SK-MEL-5 (cell line): ENCODE measurements around the gene DUSP3. TPM values are rescaled to one million over a fixed set of nuclear protein-coding genes. Genes with fewer than 3 reads are reported as not detected.
A peak's percentile ranks its signal among the peaks of the same experiment; 100 is the strongest.

Source experiments
- DNase-seq: peaks from one replicate; pipeline ENCODE4 v3.0.0-alpha.2; 2016; ENCODE audit warnings: low read depth, low spot score
- in situ Hi-C: cut with HindIII; loops from 2 replicates; pipeline ENCODE4 v1.10.0; 2016; ENCODE audit warnings: low sequenced_read_pairs, high pct_unique_total_duplicates, low pct_unique_long_range_greater_than_20kb
- total RNA-seq: library from RNA; depleted of rRNA; stranded (reverse); fragments of >200 nt; shearing (Covaris generic); gene quantifications from 2 replicates; pipeline ENCODE4 v1.2.3, GENCODE V29; 2014

The DUSP3 gene
- total RNA-seq, 1 experiment from 2014 or later = 151 TPM

DNA sequence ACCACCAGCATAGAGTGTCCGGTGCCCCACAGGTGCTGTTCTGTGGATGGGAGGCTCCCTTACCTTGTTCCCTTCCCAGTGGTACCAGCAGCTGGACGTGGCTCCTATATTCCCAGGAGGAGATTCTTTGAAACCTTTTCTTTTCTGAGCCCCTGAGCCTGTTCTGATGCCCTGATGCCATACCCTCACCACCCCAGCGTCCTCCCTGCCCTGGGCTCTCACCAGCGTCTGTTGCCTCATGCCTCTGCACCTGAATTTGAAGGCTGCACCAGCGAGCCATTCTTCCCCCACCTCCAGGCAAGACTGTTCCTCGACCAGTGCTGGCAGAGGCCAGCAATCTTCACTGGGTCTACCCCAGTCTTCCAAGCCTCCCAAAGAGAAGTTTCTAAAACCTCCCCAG is 20.7 kb downstream of the DUSP3 start:
- in situ Hi-C loops = loop anchor here (10.0 kb wide), 1 partner anchor 53 kb away; no protein-coding TSS in a partner anchor
- DNase-seq = no peak

DNA sequence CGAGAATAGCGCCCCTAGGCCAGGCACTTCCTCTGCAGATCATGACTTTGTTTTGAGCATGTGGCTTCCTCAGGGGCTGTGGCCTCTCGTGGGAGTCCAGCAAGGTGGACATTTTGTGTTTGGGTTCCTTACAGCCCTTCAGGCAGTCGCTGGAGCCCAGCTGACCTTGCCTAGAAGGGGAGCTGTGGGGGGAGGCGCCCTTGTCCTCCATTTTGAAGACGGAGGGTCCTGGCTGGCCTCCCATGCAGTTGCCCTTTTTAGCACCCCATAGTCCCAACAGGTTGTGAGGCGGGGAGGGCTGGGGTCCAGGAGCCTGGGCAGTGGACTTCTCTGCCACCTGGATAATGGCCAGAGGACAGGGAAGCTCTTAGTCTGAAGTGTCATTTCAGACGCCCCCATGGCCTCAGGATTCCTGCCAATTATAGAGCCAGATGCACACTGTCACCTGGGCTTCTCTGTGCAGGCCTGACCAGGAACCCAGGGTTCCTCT is 21.6 kb downstream of the DUSP3 start:
- no peak for DNase-seq
- in situ Hi-C loops = loop anchor here (10.0 kb wide), 1 partner anchor 52 kb away; no protein-coding TSS in a partner anchor

DNA sequence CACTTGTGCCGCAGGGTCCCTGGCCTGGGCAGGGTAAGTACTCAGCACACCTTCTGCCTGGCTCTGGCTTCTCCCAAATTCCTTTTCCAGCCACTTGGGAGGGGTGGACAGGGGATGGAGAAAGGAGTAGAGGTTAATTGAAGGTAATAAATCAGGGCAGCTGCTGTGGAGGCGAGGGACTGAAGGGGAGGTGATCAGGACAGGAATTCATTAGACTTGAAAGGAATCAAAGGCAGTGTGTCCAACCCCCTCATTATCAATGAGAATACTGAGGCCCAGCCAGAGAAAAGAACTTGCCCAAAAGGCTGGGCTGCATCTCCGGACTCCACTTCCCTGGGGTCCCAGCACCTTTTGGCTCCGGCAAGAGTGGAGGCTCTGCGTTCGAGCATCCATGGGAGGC is 22.6 kb downstream of the DUSP3 start:
- in situ Hi-C loops = loop anchor here (10.0 kb wide), 1 partner anchor 51 kb away; no protein-coding TSS in a partner anchor
- no peak for DNase-seq

DNA sequence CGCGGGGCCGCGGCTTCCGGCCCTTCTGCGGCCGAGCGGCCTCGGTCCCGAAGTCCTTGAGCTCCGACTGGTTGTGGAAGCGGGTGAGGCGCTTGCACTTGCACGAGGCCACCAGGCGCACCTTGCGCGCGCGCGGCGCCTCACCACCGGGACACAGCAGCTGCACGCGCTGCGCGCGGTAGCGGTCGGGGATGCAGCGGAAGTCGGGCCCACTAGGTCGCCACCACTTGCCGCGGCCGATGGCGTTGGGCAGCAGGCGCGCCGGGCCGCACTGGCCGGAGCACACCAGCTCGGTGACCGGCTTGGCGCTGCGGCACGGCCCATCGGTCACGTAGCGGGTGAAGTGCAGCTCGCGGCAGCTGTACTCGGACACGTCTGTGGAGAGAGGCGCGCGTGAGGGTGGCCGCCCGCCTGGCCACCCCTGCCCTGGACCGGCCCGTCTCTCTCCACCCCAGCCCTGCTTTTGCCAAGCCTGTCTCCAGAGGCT is 23.3 kb downstream of the DUSP3 start:
- DNase-seq = no peak
- in situ Hi-C loops = loop anchor here (10.0 kb wide), 1 partner anchor 51 kb away; no protein-coding TSS in a partner anchor

GRCh38 chr17:43754947-43755346 is 23.8 kb downstream of the DUSP3 start:
- no peak for DNase-seq
- in situ Hi-C loops = loop anchor here (10.0 kb wide), 1 partner anchor 50 kb away; no protein-coding TSS in a partner anchor

GRCh38 chr17:43753493-43754129 is 25.2 kb downstream of the DUSP3 start:
- in situ Hi-C loops = loop anchor here (10.0 kb wide), 1 partner anchor 49 kb away; no protein-coding TSS in a partner anchor
- DNase-seq = peak; percentile 13

- DNase-seq = no peak
- in situ Hi-C loops = loop anchor here (10.0 kb wide), 1 partner anchor 45 kb away; no protein-coding TSS in a partner anchor
Measured at GRCh38 chr17:43750153-43750552, 28.6 kb downstream of the DUSP3 start.

- in situ Hi-C loops = no loop called here
- no peak for DNase-seq
Measured at GRCh38 chr17:43745541-43745940, 33.2 kb downstream of the DUSP3 start.

- in situ Hi-C loops = no loop called here
Measured at GRCh38 chr17:43741636-43742035, 37.1 kb downstream of the DUSP3 start.

GRCh38 chr17:43740541-43740940 is 38.2 kb downstream of the DUSP3 start:
- in situ Hi-C loops = no loop called here
- no peak for DNase-seq

More at GRCh38 chr17:43741636-43742035, 37.1 kb downstream of the DUSP3 start:
- no peak for DNase-seq

DNA sequence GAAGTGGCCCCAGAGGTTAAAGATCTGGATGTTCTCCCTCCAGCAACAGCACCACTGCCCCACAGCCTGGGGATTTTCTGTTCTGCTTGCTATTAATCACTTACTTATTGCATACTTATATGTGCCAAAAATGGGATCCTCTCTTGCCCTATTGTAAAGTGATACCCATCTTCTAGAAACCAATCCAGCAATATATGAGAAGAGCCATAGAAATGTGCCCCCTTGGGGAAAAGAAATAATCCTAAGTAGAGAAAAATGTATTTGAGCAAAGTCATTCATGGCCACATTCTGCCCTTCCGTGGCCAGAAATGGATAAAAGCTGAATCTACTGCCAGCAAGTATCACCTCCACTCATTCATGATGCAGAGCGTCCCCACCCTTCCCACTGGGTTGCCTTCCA is 41.1 kb downstream of the DUSP3 start:
- in situ Hi-C loops = no loop called here
- no peak for DNase-seq

GRCh38 chr17:43736389-43736788 is 42.4 kb downstream of the DUSP3 start:
- DNase-seq = no peak

DNA sequence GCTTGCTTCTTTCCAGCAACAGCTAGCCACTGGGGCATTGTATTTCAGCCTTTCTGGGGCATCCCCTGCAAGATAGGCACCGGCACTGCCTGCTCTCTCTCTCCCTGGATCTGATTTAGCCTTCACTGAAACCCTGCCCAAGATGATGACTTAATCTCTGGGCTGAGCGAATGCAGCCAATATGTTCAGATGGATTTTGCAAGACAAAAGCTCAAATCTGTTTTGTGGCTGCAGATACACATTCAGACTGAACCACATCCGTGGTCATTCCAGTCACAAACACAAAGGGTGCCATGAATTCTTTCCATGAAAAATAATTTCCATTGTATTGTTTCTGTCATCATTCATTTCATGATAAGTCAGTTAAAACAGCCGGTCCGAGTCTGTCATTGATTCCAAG is 44.4 kb downstream of the DUSP3 start:
- in situ Hi-C loops = no loop called here
- DNase-seq = no peak

More at GRCh38 chr17:43736389-43736788, 42.4 kb downstream of the DUSP3 start:
- in situ Hi-C loops = no loop called here

- in situ Hi-C loops = no loop called here
- no peak for DNase-seq
Measured at GRCh38 chr17:43733956-43734355, 44.8 kb downstream of the DUSP3 start.

GRCh38 chr17:43732958-43733357 is 45.8 kb downstream of the DUSP3 start:
- in situ Hi-C loops = no loop called here
- no peak for DNase-seq

- in situ Hi-C loops = no loop called here
- DNase-seq = no peak
Measured at GRCh38 chr17:43728081-43728480, 50.7 kb downstream of the DUSP3 start.

- in situ Hi-C loops = no loop called here
Measured at GRCh38 chr17:43723697-43724359, 54.9 kb downstream of the DUSP3 start.

DNA sequence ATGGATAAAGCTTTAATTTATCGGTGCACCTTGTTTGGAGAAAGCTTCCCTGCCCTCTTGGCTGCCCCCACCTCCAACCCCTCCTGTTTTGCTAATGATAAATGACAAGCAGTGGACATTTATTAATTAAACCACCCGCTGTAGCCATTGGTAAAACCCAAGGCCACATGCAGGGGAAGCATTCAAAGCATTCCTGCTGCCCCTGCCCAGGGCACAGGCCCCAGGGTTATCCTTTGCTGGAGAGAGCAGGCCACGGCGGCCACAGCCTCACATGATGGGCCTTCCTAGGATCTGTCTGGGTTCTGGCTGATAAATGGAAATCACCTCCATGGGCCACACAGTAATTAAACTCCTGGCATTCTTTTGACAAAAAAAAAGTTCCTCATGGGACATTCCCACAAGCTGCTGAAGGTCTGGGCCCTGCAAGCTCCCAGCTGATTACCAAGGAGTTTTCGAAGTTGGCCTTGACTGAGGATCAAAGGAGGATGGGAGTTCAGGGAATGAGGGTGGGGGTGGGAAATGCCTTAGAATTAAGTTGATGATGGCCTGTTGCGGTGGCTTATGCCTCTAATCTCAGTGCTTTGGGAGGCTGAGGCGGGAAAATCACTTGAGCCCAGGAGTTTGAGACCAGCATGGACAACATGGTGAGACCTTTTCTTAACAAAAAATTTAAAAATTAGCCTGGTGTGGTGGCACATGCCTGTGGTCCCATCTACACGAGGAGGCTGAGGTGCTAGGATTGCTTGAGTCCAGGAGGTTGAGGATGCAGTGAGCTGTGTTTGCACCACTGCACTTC is 55.7 kb downstream of the DUSP3 start:
- DNase-seq = no peak
- in situ Hi-C loops = no loop called here

More at GRCh38 chr17:43723697-43724359, 54.9 kb downstream of the DUSP3 start:
- DNase-seq = no peak
